Nephron (organoid): ENCODE results near the gene UCKL1.

Source experiments
- H3K27ac Mint-ChIP-seq, 3 experiments: 2 replicates each; pipeline ENCODE4 v1.8.0; 2020; ENCODE audit warnings: mixed read lengths in 3 of 3, mild to moderate bottlenecking in 2 of 3, moderate library complexity in 1 of 3
- H3K27me3 Mint-ChIP-seq: 2 replicates; pipeline ENCODE4 v1.8.0; 2021; ENCODE audit warnings: low read depth, mild to moderate bottlenecking, moderate library complexity, mixed read lengths
- H3K36me3 Mint-ChIP-seq: 2 replicates; pipeline ENCODE4 v1.8.0; 2020; ENCODE audit warnings: low read depth, mixed read lengths
- H3K4me1 Mint-ChIP-seq: 2 replicates; pipeline ENCODE4 v1.8.0; 2020; ENCODE audit warnings: mixed read lengths
- H3K4me3 Mint-ChIP-seq, 3 experiments: 2 replicates each; pipeline ENCODE4 v1.8.0; 2020; ENCODE audit warnings: mild to moderate bottlenecking in 3 of 3, mixed read lengths in 3 of 3, moderate library complexity in 2 of 3
- H3K9me3 Mint-ChIP-seq: 2 replicates; pipeline ENCODE4 v1.8.0; 2020; ENCODE audit warnings: mixed read lengths
- TF ChIP-seq, protein P1 (sequence below), 3 experiments: fragments of 200-600 bp; sonication (generic); IDR thresholded peaks; one replicate each; pipeline ENCODE4 v1.5.0; 2021; ENCODE audit warnings: antibody characterized with exemption in 3 of 3; ENCODE audit not compliant: unreplicated experiment in 3 of 3

UCKL1 gene

DNA sequence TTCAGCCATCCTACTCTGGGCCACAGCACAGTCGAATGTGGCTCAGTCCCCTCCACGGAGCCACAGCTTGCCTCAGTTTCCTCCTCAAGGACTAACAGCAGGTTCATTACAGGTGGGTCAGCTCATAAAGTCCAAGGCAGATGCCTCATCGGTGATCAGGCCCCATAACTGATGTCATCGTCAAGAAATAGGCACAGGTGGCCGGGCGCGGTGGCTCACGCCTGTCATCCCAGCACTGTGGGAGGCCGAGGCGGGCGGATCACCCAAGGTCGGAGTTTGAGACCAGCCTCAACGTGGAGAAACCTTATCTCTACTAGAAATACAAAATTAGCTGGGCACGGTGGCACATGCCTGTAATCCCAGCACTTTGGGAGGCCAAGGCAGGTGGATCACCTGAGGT is 3.4 kb downstream of the UCKL1 start:
- Mint-ChIP-seq H3K4me1 (peaks cover 40% of the 10 kb centered on the region), H3K36me3 (no peaks in the 10 kb centered on the region), H3K27ac (no peak overlapping the region), H3K9me3 (no peaks in the 10 kb centered on the region), H3K27me3 (no peaks in the 10 kb centered on the region), H3K4me3 (peak overlapping the region; percentile 85 to 88 (median 85))
- TF ChIP-seq, protein P1, sequence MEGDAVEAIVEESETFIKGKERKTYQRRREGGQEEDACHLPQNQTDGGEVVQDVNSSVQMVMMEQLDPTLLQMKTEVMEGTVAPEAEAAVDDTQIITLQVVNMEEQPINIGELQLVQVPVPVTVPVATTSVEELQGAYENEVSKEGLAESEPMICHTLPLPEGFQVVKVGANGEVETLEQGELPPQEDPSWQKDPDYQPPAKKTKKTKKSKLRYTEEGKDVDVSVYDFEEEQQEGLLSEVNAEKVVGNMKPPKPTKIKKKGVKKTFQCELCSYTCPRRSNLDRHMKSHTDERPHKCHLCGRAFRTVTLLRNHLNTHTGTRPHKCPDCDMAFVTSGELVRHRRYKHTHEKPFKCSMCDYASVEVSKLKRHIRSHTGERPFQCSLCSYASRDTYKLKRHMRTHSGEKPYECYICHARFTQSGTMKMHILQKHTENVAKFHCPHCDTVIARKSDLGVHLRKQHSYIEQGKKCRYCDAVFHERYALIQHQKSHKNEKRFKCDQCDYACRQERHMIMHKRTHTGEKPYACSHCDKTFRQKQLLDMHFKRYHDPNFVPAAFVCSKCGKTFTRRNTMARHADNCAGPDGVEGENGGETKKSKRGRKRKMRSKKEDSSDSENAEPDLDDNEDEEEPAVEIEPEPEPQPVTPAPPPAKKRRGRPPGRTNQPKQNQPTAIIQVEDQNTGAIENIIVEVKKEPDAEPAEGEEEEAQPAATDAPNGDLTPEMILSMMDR (IDR thresholded peaks at IDR 0.05; ENCODE audit: unreplicated experiment in 3 of 3), result no peak

DNA sequence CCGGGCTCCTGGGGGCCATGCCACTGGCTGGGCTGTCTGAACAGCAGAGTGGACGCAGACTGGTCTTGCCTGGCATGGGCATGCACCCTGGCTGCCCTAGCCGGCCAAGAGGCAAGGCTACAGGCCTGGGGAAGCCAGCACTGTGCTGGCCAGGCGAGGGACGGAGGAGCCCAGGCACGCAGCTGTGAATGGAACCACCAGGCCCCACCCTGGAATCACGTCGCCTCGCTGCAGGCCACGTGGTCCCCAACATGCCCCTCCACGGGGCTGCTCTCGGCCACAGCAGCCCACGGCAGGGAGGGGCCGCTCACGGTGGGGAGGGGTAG is 4.0 kb downstream of the UCKL1 start:
- TF ChIP-seq, protein P1 (IDR thresholded peaks at IDR 0.05; ENCODE audit: unreplicated experiment in 3 of 3), result no peak
- H3K9me3 Mint-ChIP-seq, result no peaks in the 10 kb centered on the region
- no peaks in the 10 kb centered on the region for H3K27me3 Mint-ChIP-seq
- no peaks in the 10 kb centered on the region for H3K36me3 Mint-ChIP-seq
- no peak overlapping the region for H3K27ac Mint-ChIP-seq
- H3K4me1 Mint-ChIP-seq, result peaks cover 36% of the 10 kb centered on the region
- no peak overlapping the region for H3K4me3 Mint-ChIP-seq

DNA sequence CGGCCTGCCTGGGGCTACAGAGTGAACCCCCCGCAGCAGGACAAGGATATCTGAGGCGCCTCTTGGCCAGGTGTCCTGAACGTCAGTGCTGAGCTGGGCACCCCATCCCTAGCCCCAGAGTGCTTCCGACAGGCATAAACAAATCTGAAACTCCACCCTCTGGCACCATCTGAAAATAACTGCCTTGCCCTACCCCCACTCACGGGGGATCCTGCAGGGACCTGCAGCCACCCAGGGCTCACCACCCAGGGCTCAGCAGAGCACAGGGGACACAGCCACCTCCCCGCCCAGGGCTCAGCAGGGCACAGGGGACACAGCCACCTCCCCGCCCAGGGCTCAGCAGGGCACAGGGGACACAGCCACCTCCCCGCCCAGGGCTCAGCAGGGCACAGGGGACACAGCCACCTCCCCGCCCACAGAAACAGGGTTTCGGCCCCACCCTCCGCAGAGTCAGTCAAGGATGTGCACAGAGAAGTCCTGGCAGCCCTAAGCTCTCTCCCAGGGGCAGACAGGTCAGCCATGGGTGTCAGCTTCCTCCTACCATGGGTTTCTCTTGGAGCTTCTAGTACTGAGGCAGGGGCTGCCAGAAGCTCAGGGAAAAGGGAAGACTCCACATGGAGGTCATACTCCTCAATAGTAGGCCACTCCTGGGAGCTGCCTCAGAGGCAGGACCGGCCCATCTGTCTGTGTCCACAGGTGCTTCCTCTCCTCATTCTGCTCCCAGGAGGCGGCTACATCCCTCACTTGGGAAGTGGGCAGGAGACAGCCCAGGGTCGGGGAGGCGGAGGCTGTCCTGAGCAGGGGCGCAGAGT is 4.6 kb downstream of the UCKL1 start:
- no peaks in the 10 kb centered on the region for H3K36me3 Mint-ChIP-seq
- H3K4me3 Mint-ChIP-seq, result no peak overlapping the region
- no peaks in the 10 kb centered on the region for H3K27me3 Mint-ChIP-seq
- no peak overlapping the region for H3K27ac Mint-ChIP-seq
- no peaks in the 10 kb centered on the region for H3K9me3 Mint-ChIP-seq
- H3K4me1 Mint-ChIP-seq, result peaks cover 34% of the 10 kb centered on the region
- TF ChIP-seq, protein P1 (IDR thresholded peaks at IDR 0.05; ENCODE audit: unreplicated experiment in 3 of 3), result no peak

DNA sequence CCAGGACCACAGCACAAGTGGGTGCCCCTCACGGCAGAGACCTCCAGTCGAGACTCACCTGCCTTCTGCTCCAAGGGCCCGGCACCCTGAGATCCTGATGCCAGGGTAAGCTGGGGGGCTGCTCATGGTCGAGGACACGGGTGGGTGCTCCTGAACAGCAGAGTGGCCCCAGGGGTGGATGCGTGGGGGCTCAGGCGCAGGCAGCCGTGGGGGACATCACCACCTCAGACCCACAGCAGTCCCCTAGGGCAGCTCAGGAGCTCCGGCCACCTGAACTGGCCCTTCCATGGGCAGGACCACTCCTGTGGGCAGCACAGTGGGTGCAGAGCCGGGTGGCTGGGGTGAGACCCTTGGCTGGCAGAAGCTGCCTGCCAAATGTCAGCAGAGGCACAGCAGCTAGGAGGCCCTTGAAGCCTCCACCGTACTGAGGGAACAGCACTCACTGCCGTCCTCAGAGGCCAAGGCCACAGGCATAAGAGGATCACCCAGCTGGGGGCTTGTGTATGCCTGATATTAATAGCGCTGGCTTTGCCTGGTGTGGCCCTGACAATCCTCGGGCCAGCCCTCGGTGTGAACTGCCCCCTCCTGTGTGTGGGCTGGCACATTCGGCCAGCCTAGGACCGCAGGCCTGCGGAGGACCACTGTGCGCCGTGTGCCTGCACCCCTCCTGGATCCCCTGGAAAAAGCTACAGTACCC is 5.4 kb downstream of the UCKL1 start:
- Mint-ChIP-seq H3K4me3 (no peak overlapping the region), H3K27me3 (no peaks in the 10 kb centered on the region), H3K27ac (no peak overlapping the region), H3K36me3 (no peaks in the 10 kb centered on the region), H3K9me3 (no peaks in the 10 kb centered on the region), H3K4me1 (peaks cover 34% of the 10 kb centered on the region)
- TF ChIP-seq, protein P1 (IDR thresholded peaks at IDR 0.05; ENCODE audit: unreplicated experiment in 3 of 3), result no peak

DNA sequence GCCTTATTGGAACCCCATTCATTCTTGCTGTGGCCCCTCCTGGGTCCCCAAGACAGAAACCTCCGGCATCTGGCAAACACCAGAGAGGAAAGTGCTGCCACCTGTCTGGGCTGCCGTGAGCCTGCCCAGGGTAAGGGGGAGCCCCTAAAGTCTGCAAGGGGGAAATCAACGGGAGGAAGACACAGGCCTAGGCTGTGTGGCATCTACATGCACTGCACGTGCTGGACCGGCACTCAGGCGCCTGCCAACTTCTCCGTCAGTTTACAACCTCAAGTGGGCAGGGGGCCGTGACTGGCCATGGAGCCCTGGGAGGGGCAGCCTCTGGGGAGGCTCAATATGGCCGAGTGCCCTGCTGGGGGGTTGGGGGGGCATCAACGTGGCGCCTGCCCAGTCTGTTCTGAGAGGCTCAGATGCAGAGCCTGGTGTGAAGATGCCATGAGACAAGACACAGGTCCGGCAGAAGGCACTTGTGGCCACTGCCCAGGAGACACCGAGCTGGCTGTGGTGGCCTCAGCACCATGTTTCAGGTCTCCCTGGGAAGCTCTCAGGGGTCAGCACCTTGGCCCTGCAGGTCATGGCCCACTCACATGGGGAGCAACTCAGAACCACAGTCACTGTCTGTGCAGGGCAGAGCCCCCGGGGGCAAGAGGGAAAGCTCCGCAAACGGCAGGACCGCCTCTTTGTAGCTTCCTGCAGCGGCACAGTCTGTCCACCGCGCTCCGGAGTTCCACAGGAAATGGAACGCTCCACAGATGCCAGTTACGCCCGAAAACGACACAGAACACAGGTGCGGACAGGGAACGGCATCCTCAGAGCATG is 8.4 kb downstream of the UCKL1 start:
- Mint-ChIP-seq H3K4me3 (peak overlapping the region in 1 of 3 experiments; percentile 42), H3K4me1 (peaks cover 22% of the 10 kb centered on the region), H3K27ac (peak overlapping the region; percentile 77 to 92 (median 84)), H3K36me3 (peaks cover 3% of the 10 kb centered on the region), H3K27me3 (no peaks in the 10 kb centered on the region), H3K9me3 (no peaks in the 10 kb centered on the region)
- TF ChIP-seq, protein P1 (IDR thresholded peaks at IDR 0.05; ENCODE audit: unreplicated experiment in 3 of 3), result no peak
